ENCODE data around the gene EPO.

GRCh38 chr7:100694098-100694745 lies 26.0 kb upstream of the EPO start, which contains the start of gene GIGYF1:
- TF ChIP-seq POLR2A (IDR thresholded peaks at IDR 0.05; ENCODE audit: low read length) (no peak), GATA1 (IDR thresholded peaks at IDR 0.05; ENCODE audit: low read depth, low read length) (no peak)
